AG08395 (cell line): ENCODE data around the gene TNFAIP3.

ENCODE experiments used
- DNase-seq: peaks from one replicate; pipeline ENCODE4 v3.0.0; 2012; ENCODE audit warnings: mixed read lengths, low spot score

The TNFAIP3 gene

DNA sequence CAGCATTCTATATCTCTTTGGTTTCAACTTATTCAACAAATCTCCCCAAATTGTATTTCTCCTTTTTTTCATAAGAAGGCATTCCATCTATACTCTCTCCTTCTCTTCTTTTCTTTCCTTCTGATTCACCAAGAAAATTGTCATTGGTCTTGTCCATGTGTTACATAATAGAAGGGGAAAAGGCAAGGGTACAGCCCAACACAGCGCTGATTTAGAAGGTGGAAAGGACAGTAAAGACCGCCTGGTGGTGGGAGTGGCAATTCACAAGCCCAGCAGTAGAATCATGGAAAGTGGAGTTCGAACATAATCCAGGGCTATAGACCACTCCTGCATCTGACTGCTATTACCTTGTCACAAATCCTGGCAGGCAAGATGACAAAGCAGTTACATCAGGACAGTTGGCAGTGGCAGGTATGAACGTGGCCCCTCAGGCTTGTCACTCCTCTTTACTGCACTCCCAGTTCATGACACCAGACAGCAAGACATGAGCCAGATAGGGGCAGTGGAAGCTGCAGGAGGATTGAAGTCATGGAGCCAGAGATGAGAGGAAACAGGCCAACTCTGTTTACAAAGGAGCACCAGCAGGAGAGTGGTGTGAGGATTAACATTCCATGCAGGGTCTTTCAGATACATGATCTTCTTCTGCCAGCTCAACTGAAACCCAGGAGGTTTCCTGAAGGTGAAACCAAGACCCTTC is 2.1 kb upstream of the TNFAIP3 start:
- DNase-seq = no peak

DNA sequence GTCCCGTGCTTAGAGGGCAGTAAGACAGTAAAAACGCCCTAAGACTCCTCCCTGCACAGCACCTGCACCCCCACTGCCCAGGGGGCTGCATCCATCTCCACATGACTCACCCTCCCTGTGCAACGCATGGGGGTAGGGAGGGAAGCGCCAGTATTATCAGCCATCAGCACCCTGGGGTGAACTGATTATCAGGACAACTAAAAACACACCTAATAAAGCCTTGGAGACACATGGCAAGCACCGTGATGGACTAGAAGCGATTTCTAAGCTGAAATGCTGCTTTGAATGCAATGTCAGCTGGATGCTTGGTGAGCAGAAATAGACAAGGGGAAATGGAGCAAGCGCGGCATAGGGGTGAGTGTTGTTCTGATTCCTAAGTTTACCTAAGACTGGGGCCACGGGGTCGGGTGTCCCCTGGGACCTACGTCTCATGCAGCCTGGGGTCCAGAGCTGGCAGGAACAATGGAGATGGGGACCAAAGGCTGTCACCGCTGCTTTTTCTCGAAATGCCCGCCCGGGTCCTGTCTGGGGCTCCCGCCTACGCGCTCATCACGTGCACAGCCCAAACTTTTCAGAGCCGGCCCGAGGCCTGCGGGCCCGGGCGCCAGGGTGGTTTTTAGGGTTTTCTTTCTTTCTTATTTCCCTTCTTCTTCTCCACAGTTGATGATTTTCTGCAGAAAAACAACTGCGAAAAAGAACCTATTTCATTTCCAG is 702 bp upstream of the TNFAIP3 start:
- DNase-seq = no peak

DNA sequence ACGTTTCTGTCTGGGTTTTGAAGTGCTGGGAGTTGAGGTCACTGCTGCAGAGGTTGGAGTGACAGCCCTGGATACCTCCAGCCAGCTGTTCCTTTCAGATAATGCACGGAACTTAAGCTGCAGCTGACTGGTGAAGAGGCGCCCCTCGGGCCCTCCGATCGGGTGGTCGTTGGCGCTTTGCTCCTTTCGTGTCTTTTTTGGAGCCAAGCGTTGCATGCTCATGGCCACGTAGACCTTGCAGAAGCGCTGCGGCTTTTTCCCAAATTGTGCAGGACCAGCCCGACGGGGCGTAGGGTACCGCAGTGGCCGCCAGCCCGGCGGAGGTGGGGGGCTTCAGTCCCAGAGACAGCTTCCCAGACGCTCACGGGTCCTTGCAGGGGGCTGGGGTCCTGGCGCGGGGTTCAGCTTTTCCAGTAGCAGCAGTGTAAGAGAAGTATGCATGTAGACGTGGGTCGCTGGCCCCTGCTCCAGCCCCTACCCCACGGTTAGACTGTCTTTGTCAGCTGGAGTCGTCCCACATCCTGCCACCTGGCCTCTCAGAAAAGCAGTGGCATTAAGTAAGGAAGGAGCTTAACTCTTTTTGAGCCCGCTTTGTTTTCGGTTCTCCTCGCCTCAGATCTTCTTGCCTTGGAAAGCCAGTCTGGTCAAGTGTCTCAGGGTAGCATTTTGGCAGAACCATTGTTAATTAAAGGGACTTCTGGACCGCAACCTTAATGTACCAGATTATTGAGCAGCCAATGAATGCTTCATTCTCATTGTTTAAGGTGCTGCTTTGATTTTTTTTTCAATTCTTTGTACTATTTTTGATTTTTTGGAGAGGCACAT is 838 bp downstream of the TNFAIP3 start:
- no peak for DNase-seq

DNA sequence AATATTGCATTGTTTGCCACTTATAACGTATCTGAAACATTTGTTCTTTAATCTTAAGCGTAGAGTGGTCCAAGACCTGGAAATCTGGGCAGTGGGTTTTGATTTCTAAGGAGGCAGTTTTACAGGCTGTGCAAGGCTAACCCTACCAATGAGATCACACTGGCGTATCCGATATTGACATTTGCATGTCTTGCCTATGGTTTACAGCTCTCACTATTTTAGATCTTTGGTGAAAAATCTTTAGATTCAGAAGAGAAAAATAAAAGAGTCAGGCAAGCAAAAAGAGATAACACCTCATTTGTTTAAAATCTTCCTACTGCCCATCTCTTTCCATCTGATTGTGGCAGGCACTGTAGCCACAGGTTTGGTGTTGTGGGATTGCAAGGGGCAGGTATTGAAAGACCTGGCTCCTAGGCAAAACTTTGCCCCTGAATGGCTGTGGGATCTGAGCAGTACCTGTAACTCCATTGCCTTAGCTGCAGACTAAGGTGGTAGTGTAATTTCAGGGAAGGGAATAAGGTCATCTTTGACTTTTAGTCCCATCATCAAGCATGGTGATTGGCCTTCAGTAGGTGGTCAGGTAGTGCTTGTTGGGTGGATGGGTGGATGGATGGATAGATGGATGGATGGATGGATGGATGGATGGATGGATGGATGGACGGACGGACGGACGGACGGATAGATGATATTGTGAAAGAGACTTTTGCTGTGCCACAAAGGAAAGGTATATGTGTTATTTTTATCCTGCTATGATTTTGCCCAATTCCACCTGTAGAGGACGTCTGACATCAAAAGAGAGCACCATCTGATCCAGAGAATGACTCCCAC is 1.9 kb downstream of the TNFAIP3 start:
- DNase-seq = no peak

DNA sequence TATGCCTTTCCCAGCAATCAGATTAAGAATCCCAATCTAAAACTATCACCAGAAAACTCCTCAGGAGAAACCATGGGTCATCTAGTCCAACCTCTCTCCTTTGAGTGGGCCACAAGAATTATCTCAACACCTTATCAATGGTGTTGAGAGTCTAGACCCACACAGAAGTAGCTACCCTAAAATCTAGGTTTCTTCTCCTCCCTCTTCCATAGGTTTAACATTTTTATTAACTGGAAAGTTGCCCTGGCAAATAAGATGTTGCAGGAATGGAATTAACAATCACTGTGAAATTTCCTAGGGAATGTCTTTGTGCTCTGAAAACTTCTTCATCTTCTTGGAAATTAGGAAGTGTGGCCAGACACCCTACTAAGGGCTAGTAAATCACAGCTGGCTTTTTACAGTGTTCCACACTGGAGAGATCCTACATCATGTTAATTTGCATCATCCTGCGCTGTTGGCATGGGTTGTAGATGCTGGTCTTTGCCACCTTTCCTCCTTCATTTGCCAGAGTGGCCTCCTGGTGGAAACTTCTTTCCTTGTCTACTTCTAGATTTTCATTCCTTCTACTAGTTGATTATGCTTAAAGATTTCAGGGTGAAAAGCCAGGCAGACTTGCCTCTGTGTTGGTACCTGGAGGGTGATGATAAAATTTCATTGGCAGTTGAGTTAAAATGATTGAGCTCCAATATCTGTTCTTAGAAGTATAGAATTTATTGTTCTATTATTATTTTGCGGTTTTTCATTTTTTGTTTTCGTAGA is 2.7 kb downstream of the TNFAIP3 start:
- DNase-seq = no peak

DNA sequence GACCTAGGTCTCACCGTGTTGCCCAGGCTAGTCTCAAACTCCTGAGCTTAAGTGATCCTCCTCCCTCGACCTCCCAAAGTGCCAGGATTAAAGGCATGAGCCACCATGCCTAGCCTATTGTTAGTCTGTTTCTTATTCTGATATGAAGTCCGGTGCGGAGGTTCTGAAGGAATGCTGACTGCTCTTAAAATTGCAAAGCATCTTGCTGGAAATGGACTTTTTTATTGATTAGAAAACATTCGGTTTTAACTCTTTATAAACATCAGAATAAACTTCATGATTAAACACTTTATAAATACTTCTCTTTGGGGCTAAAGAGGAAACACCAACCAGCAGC is 3.2 kb downstream of the TNFAIP3 start:
- DNase-seq = no peak

DNA sequence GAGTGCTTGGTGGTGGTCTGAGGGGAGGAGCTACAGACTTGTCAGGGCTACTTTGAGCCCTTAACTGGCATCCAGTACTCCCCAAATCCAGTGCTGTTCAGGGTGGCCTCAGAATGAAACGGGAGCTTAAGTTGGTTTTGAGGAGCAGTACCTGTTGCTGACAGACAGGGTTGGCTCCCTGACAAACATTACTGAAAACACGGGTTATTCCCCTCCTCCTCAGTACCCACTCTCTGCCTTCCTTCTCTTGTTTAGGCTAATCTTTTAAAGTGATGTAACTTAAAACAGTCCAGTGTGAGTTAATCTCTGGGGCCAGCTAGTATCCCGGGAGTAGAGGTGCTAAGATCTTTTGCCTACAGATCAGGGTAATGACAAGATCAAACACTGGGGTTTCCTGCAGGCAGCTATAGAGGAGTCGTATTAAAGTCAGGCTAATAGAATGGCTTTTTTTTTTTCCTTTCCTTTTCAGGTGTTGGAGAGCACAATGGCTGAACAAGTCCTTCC is 3.7 kb downstream of the TNFAIP3 start:
- no peak for DNase-seq

DNA sequence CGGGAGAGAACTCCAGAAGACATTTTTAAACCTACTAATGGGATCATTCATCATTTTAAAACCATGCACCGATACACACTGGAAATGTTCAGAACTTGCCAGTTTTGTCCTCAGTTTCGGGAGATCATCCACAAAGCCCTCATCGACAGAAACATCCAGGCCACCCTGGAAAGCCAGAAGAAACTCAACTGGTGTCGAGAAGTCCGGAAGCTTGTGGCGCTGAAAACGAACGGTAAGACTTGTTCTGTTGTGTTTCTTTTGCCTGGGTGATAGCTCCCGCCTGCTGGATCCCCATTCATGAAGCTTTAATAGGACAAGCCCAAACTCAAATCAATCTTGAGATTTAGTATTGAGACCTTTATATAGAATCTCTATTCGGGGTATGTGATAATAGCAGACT is 4.2 kb downstream of the TNFAIP3 start:
- no peak for DNase-seq

DNA sequence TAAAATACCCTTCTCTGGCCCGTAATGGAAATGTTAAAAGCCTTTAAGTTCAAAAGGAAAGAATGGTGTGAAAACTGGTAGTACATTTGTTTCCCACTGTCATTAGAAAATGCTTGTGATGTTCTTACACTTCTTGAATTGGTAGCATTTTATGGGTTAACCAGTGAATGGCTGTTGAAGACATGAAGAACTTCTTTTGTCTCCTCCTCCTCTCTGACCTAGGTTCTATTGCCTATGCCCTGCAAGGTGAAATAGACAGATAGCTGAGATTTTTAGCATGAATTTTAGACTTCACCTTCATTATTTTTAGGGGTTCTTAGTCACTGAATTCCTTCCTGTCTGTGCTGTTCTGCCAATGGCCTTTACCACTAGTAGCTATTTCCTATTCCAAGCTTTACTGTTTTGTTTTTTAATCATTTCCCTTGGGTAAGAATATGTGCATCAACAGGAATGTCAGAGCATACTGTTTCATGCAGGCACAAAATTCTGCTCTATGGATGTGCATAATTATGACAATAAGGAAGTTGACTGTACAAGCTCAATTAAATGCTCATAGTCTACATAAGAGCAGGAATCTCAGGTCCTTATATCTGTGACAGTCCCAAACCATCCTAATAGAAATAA is 4.9 kb downstream of the TNFAIP3 start:
- DNase-seq = peak; percentile 38

DNA sequence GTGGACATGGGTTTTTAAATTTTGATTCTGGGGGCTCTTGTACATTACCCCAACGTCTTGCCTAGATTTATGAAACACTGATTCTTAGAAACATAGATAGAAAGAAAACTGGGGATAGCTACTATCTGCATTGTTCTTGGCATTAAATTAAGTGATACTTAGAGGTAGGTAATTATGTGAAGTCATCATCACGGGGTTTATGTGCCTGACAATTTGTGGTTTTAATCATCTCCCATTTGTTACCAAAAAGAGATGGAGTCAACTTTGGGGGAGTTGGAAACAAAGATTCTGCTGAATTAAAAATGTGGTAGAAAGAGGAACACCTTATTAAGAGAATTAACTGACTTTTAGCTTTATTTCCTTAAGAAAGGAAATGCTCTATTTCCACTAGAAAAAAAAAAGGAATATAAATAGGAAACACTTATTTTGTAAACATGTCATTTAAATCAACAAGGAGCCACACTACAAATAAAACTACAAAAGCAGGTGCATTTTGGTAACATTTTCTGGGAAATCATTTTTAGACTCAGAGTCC is 5.6 kb downstream of the TNFAIP3 start:
- DNase-seq = no peak

DNA sequence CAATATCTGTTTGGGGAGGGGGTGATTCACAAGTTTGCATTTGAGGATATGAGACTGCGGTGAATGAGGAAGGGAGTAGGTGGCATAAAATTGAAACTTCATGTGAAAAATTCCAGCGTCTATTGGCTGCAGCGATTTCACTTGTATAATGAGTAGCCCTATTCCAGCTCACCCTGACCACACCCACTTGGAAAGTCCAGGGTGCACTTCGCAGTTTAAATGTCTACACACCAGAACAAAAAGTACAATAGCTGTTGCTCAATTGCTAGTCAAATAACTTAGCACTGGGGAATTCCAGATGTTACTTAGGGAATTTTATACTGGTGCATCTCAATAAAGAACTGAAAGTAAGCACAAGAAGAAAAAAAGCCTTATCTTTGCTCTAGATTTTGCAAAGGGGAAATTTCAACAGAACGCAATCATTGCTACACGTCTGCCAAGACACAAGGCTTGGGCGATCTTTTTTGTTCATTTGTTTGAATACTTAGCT is 6.3 kb downstream of the TNFAIP3 start:
- peak; percentile 79 for DNase-seq

DNA sequence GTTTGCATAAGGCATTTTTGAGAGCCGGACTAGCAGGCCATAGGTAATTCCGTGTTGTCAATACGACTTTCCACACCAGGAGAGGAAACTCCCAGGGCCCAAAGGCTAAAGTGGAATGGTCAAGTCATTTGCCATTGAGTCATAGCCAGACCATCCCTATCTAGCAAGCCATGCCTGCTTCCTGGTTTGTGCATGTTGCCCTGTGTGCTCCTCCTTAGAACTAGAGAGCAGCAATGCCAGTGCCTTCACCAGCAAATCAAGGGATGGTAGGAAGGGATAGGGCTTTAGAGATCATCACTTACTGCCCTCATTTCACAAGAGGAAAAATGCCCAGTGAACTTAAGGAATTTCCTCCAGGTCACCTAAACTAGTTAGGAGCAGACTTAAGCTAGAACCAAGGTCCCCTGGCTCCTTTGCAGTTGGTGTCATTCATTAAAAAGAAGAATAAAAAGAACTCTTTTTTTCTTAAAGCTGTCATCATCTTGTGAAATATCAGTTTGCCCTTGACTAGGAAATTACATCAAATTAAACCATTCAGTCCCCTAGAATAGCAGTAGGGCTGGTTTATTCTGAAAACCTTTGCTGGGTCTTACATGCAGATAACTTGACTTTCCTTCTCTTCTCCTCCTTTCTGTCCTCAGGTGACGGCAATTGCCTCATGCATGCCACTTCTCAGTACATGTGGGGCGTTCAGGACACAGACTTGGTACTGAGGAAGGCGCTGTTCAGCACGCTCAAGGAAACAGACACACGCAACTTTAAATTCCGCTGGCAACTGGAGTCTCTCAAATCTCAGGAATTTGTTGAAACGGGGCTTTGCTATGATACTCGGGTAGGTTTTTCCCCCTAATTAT is 7.4 kb downstream of the TNFAIP3 start:
- no peak for DNase-seq

DNA sequence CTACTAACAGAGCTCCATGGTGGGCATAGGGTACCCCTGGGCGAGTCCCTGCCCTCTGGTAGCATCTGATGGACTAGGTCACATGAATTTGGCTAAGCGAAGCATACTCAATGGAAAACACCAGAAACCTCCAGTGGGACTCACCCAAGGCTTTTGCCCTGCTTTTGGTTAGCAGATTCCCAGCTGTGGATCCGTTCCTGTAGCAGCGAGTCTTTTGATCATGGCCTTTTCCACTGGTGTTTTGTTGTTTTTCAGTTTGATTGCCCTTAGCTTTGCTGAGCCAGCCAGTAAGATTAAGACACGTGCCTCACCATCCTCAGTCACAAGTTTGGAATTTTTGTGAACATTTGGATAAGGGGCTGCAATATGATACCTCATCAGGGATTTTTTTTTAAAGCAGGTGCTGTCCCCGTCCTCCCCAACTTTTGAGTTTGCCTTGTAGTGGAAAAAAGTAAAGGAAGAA is 8.0 kb downstream of the TNFAIP3 start:
- DNase-seq = no peak

DNA sequence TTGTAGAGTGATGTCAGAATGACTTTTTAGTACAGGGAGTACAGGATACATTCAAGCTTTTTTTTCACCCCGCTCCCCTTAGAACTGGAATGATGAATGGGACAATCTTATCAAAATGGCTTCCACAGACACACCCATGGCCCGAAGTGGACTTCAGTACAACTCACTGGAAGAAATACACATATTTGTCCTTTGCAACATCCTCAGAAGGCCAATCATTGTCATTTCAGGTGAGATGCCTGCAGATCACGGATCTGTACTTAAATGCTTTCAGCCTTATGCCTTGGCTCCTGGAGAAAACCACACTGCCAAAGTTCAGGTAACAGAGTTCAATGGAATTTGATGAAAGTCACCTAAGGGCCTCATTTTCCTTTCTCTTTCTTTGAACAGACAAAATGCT is 8.5 kb downstream of the TNFAIP3 start:
- DNase-seq = no peak

DNA sequence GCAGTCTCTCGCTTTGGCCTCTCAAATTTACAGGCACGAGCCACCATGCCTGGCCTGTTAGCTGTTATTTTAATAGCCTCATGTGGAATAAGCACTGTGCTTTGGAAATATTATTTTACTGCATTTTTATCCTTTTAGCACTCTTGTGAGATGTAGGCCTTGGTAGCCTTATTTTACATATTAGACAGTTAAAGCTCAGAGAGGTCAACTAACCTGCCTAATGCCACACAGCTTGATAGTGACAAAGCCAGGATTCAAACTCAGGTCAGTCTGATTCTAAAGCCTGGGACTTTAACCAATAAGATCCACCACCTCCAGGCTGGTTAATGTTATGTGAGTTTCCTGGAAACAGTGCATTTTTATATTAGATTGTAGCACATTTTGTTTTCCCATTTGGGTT is 9.5 kb downstream of the TNFAIP3 start:
- no peak for DNase-seq

DNA sequence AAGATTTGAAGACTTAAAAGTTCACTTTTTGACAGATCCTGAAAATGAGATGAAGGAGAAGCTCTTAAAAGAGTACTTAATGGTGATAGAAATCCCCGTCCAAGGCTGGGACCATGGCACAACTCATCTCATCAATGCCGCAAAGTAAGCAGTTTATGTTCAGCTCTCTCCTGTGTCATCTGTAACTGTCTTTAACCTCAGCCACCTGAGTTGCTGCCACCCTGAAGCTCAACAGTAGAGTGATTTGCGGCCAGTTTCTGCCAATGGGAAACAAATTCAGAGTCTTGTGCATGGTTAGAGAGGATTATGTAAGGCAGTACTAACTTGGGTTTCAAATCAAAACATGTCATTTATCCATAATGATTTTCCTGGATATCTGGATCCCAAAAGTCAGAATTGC is 10.1 kb downstream of the TNFAIP3 start:
- DNase-seq = no peak

DNA sequence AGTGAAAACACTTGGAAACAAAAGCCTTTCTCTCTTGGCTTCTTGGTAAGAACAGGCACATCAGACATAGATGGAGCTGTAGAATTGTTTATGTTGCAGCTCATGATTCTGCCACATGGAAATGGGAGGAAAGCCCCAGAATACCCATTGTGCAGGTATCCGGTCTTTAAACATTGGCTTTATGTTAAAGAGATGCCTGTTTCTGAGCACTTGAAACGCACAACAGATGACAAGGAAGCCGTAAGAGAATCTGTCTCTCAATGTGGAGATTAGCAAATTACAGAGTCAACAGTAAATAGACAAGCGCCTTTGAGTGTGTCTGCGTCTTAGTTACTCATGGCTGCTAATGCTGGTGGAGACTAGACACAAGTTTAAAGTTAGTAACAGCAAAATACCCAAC is 10.5 kb downstream of the TNFAIP3 start:
- DNase-seq = no peak

DNA sequence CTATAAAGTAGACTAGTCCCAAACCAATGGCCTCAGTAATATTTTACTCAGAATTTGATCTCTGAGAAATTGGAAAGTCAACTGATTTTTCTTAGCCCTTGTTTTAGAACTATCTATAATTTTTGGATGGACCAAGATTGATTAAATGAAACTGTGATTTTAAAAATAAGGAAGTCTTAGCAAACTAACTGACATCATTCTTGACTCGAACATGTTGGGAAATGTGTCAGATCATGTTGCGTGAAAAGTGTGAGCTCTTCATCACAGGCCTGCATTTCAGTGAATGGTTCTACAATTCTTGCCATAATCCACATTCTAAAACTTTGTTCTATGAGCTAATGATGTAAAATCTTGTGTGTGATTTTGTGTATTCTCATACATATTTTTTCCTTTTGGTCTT is 11.0 kb downstream of the TNFAIP3 start:
- no peak for DNase-seq
